ENCODE results near the gene KIAA1614.

DNA sequence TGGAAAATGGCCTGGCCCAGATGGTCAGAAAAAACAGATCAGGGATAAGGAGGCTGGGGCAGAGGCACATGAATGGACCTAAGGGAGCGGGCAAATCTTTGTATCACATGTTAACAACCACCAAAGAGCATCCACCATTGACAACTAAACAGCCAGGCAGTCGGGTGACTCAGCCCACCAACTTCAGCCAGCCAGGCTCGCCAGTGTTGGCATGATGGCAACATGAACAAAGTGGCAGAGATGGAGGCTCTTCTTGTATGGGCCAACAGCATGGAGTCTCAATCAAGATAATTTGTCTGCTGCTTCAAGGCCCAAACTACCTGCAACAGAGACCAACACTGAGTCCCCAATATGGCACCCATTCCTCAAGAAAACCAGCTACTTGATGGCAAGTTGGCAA lies 16.5 kb upstream of the KIAA1614 start:
- TF ChIP-seq, protein P1, sequence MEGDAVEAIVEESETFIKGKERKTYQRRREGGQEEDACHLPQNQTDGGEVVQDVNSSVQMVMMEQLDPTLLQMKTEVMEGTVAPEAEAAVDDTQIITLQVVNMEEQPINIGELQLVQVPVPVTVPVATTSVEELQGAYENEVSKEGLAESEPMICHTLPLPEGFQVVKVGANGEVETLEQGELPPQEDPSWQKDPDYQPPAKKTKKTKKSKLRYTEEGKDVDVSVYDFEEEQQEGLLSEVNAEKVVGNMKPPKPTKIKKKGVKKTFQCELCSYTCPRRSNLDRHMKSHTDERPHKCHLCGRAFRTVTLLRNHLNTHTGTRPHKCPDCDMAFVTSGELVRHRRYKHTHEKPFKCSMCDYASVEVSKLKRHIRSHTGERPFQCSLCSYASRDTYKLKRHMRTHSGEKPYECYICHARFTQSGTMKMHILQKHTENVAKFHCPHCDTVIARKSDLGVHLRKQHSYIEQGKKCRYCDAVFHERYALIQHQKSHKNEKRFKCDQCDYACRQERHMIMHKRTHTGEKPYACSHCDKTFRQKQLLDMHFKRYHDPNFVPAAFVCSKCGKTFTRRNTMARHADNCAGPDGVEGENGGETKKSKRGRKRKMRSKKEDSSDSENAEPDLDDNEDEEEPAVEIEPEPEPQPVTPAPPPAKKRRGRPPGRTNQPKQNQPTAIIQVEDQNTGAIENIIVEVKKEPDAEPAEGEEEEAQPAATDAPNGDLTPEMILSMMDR (conservative IDR thresholded peaks at IDR 0.05), result no peak
- TF ChIP-seq ZFX (IDR thresholded peaks at IDR 0.05), result no peak
